ENCODE measurements around the gene EPHA4.

Gene EPHA4

DNA sequence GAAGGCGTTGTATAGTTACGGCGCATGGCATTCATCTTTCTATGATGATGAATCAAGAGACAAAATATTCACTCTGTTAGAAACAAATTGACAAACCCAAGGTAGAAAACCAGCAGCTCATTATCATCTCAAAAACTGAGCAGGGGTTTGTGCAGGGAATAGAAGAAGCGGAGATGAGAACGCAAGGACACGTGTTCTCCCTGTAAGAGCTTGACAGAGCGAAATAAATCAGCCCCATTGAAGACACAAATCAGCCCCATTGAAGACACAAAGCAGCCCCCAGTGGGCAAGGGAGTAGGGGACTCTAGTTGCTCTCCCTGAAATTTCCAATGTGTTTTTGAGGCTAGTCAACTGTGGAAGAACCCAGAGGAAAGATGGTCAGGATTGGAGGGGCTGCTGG lies 199.2 kb downstream of the EPHA4 start:
- Histone ChIP-seq H3K79me2 (ENCODE audit: insufficient read depth, low read depth) (no peaks in the 10 kb centered on the region), H3K9ac (no peak overlapping the region), H3K27ac (no peak overlapping the region), H4K20me1 (ENCODE audit: insufficient read depth) (no peaks in the 10 kb centered on the region), H3K36me3 (ENCODE audit: insufficient read depth) (no peaks in the 10 kb centered on the region), H2AFZ (ENCODE audit: low read depth) (no peak overlapping the region), H3K4me1 (ENCODE audit: low read depth, poor library complexity, severe bottlenecking) (no peaks in the 10 kb centered on the region), H3K27me3 (ENCODE audit: insufficient read depth, low read depth) (no peaks in the 10 kb centered on the region), H3K4me2 (no peak overlapping the region), H3K4me3 (IDR thresholded peaks at IDR 0.05; ENCODE audit: insufficient read depth, low read depth, low read length) (no peak overlapping the region)
- TF ChIP-seq, protein P1, sequence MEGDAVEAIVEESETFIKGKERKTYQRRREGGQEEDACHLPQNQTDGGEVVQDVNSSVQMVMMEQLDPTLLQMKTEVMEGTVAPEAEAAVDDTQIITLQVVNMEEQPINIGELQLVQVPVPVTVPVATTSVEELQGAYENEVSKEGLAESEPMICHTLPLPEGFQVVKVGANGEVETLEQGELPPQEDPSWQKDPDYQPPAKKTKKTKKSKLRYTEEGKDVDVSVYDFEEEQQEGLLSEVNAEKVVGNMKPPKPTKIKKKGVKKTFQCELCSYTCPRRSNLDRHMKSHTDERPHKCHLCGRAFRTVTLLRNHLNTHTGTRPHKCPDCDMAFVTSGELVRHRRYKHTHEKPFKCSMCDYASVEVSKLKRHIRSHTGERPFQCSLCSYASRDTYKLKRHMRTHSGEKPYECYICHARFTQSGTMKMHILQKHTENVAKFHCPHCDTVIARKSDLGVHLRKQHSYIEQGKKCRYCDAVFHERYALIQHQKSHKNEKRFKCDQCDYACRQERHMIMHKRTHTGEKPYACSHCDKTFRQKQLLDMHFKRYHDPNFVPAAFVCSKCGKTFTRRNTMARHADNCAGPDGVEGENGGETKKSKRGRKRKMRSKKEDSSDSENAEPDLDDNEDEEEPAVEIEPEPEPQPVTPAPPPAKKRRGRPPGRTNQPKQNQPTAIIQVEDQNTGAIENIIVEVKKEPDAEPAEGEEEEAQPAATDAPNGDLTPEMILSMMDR (conservative IDR thresholded peaks at IDR 0.05; ENCODE audit: low read depth, low read length): no peak

DNA sequence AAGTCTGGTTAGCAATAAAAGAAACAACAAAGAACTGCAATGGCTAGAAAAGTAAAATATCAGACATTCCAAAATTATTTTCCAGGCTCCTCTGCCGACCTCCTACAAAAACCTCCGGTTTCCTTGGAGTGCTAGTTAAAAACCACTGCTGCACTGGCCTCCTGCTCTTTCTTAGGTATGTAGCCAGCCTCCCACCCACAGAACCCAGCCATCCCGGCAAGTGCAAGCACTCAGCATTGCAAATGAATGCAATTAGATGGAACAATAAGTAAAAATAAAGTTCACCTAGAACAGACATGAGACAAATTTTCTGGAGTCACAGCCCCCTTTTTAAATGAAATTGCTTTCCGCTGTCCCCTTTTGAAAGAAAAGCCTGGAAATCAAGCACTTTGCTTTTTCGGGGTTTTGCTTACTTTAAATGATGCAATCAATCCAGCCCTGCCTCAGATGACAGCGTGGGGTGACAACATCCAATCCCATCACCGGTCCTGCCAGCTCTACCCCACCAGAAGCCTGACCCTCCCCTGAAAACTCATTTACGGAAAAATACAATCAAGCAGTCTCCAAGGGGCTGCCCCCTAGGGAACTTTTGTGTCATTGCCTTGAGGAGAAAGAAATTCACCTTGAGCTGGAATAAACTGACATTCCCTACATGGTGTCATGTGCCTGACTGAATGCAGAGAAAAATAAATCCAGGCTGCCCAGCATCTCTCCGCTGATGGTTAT lies 199.8 kb downstream of the EPHA4 start:
- Histone ChIP-seq H4K20me1 (ENCODE audit: insufficient read depth) (no peaks in the 10 kb centered on the region), H3K9ac (no peak overlapping the region), H3K4me1 (ENCODE audit: low read depth, poor library complexity, severe bottlenecking) (no peaks in the 10 kb centered on the region), H3K79me2 (ENCODE audit: insufficient read depth, low read depth) (no peaks in the 10 kb centered on the region), H3K36me3 (ENCODE audit: insufficient read depth) (no peaks in the 10 kb centered on the region), H3K4me2 (no peak overlapping the region), H3K27me3 (ENCODE audit: insufficient read depth, low read depth) (no peaks in the 10 kb centered on the region), H2AFZ (ENCODE audit: low read depth) (no peak overlapping the region), H3K27ac (no peak overlapping the region), H3K4me3 (IDR thresholded peaks at IDR 0.05; ENCODE audit: insufficient read depth, low read depth, low read length) (no peak overlapping the region)
- TF ChIP-seq, protein P1 (conservative IDR thresholded peaks at IDR 0.05; ENCODE audit: low read depth, low read length): no peak

DNA sequence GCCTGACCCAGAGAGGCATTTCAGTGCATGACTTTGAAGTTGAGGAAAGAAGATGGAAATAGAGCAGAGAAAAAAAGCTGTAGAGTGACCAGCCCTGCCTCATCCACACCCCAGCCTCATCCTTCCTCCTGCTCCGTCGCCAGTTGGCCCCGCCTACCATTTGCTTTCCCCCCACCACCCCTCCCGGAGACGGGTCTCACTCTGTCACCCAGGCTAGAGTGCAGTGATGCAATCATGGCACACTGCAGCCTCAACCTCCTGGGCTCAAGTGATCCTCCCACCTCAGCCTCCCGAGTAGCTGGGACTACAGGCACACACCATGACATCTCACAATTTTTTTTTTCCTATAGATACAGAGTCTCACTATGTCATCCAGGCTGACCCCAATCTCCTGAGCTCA lies 200.8 kb downstream of the EPHA4 start:
- Histone ChIP-seq H2AFZ (ENCODE audit: low read depth) (no peak overlapping the region), H3K4me1 (ENCODE audit: low read depth, poor library complexity, severe bottlenecking) (no peaks in the 10 kb centered on the region), H3K36me3 (ENCODE audit: insufficient read depth) (no peaks in the 10 kb centered on the region), H3K4me3 (IDR thresholded peaks at IDR 0.05; ENCODE audit: insufficient read depth, low read depth, low read length) (no peak overlapping the region), H4K20me1 (ENCODE audit: insufficient read depth) (no peaks in the 10 kb centered on the region), H3K9ac (no peak overlapping the region), H3K27ac (no peak overlapping the region), H3K4me2 (no peak overlapping the region), H3K27me3 (ENCODE audit: insufficient read depth, low read depth) (no peaks in the 10 kb centered on the region), H3K79me2 (ENCODE audit: insufficient read depth, low read depth) (no peaks in the 10 kb centered on the region)
- TF ChIP-seq, protein P1 (conservative IDR thresholded peaks at IDR 0.05; ENCODE audit: low read depth, low read length): no peak

DNA sequence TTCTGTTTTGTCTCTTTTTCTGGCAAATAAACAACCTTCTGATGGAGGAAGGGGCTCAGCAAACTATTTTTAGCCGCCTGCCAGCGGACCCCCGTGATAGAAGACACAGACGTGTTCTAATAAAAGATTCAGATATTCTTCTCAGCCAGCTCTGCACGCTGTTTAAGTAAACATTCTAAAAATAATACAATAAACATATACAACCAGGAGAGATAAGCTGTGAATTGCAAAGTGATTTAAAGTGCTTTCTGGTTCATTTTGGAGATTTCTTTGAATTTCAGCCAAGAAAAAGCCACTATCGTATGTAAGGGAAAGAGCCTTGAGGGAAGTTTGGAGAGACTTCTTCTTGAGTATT lies 201.3 kb downstream of the EPHA4 start:
- H3K27ac ChIP-seq: no peak overlapping the region
- no peaks in the 10 kb centered on the region for H3K27me3 ChIP-seq (ENCODE audit: insufficient read depth, low read depth)
- no peak overlapping the region for H2AFZ ChIP-seq (ENCODE audit: low read depth)
- no peak overlapping the region for H3K9ac ChIP-seq
- H3K4me1 ChIP-seq (ENCODE audit: low read depth, poor library complexity, severe bottlenecking): no peaks in the 10 kb centered on the region
- no peaks in the 10 kb centered on the region for H3K79me2 ChIP-seq (ENCODE audit: insufficient read depth, low read depth)
- no peak overlapping the region for H3K4me3 ChIP-seq (IDR thresholded peaks at IDR 0.05; ENCODE audit: insufficient read depth, low read depth, low read length)
- H3K36me3 ChIP-seq (ENCODE audit: insufficient read depth): no peaks in the 10 kb centered on the region
- H4K20me1 ChIP-seq (ENCODE audit: insufficient read depth): no peaks in the 10 kb centered on the region
- H3K4me2 ChIP-seq: no peak overlapping the region
- TF ChIP-seq, protein P1 (conservative IDR thresholded peaks at IDR 0.05; ENCODE audit: low read depth, low read length): no peak

All from KMS-11 (cell line).